GM19467 (cell line): Measurements from ENCODE around the gene GPS2.
"Not testable (repeated sequence)": the region's sequence is repeated elsewhere in the genome, so short reads cannot be mapped to it uniquely, and the experiment has no call there.

ENCODE experiments used
- ATAC-seq: cut with Tn5 transposase; IDR thresholded peaks from one replicate; pipeline ENCODE4 v1.9.1; 2021; ENCODE audit warnings: mild to moderate bottlenecking, moderate library complexity; ENCODE audit not compliant: unreplicated experiment

The GPS2 gene

GRCh38 chr17:7337600-7337999 lies 22.4 kb upstream of the GPS2 start:
- ATAC-seq: not testable (repeated sequence)

GRCh38 chr17:7336240-7337175 lies 21.3 kb upstream of the GPS2 start, which contains the start of gene ACAP1:
ACAP1 (plus strand) TSS chr17:7336529; CDS start chr17:7336735, 206 bp downstream.
- no peak for ATAC-seq

- not testable (repeated sequence) for ATAC-seq
Measured at GRCh38 chr17:7335765-7336164, 20.6 kb upstream of the GPS2 start.

- ATAC-seq: no peak
Measured at GRCh38 chr17:7334938-7335538, 19.9 kb upstream of the GPS2 start.

- not testable (repeated sequence) for ATAC-seq
Measured at GRCh38 chr17:7332600-7333069, 17.5 kb upstream of the GPS2 start.

GRCh38 chr17:7332111-7332510 lies 17.0 kb upstream of the GPS2 start:
- no peak for ATAC-seq

GRCh38 chr17:7330638-7331015 lies 15.5 kb upstream of the GPS2 start:
- ATAC-seq: no peak

GRCh38 chr17:7329997-7330637 lies 15.0 kb upstream of the GPS2 start:
- ATAC-seq: peak; percentile 27

- ATAC-seq: peak; percentile 52
Measured at GRCh38 chr17:7329374-7329996, 14.3 kb upstream of the GPS2 start.

GRCh38 chr17:7328840-7329373 lies 13.7 kb upstream of the GPS2 start, which contains the start of gene NEURL4:
NEURL4 (minus strand) TSS chr17:7329335; CDS start chr17:7329312, 23 bp downstream.
- ATAC-seq: peak; percentile 4

- ATAC-seq: no peak
Measured at GRCh38 chr17:7328009-7328408, 12.8 kb upstream of the GPS2 start.

- ATAC-seq: no peak
Measured at GRCh38 chr17:7327501-7327900, 12.3 kb upstream of the GPS2 start.

GRCh38 chr17:7327056-7327455 lies 11.9 kb upstream of the GPS2 start:
- no peak for ATAC-seq

GRCh38 chr17:7326186-7326585 lies 11.0 kb upstream of the GPS2 start:
- no peak for ATAC-seq

- no peak for ATAC-seq
Measured at GRCh38 chr17:7325031-7325528, 9.9 kb upstream of the GPS2 start.

GRCh38 chr17:7324438-7324779 lies 9.2 kb upstream of the GPS2 start:
- ATAC-seq: no peak

GRCh38 chr17:7323731-7324437 lies 8.7 kb upstream of the GPS2 start:
- no peak for ATAC-seq

- no peak for ATAC-seq
Measured at GRCh38 chr17:7322520-7323194, 7.5 kb upstream of the GPS2 start.

- ATAC-seq: no peak
Measured at GRCh38 chr17:7321466-7321865, 6.3 kb upstream of the GPS2 start.
